Adrenal gland (tissue), 12 donors: Measurements from ENCODE around the gene STXBP5. TPM values are rescaled to one million over a fixed set of nuclear protein-coding genes. Genes with fewer than 3 reads are reported as not detected.
A peak's percentile ranks its signal among the peaks of the same experiment; 100 is the strongest.

Experiments
- DNase-seq, 7 donors: peaks; one replicate each; pipeline ENCODE4 v3.0.0-alpha.2; 2019 to 2020
- H3K27ac ChIP-seq, 5 donors: fragments of 200-600 bp; sonication (generic) in 4 of 5; 1 replicate in 3 of 5; 2 replicates in 2 of 5; pipeline versions ENCODE4 v1.5.1 to v1.8.0; 2016 to 2020; ENCODE audit warnings: mild to moderate bottlenecking in 1 of 5
- H3K27me3 ChIP-seq: fragments of 200-600 bp; 2 replicates; pipeline ENCODE4 v1.8.0; 2021
- H3K36me3 ChIP-seq, 2 donors: fragments of 200-600 bp; replicated peaks in 1 of 2; 1 replicate in 1 of 2; 2 replicates in 1 of 2; pipeline versions ENCODE4 v1.5.1 to v1.8.0; 2018 to 2022
- H3K4me1 ChIP-seq, 2 donors: fragments of 200-600 bp; replicated peaks in 1 of 2; 1 replicate in 1 of 2; 2 replicates in 1 of 2; pipeline versions ENCODE4 v1.5.1 to v1.8.0; 2018 to 2021
- H3K4me3 ChIP-seq, 4 donors: fragments of 200-600 bp; sonication (generic) in 3 of 4; one replicate each; pipeline ENCODE4 v1.5.1; 2016 to 2018
- H3K9me3 ChIP-seq, 3 donors: fragments of 200-600 bp; sonication (generic) in 1 of 3; replicated peaks in 1 of 3; 1 replicate in 2 of 3; 2 replicates in 1 of 3; pipeline versions ENCODE4 v1.5.1 to v1.8.0; 2016 to 2021
- CTCF ChIP-seq, 6 experiments: fragments of 450-650 bp in 4 of 6; fragments of 200-600 bp in 2 of 6; sonication (generic) in 1 of 6; IDR thresholded peaks; 1 replicate in 5 of 6; 2 replicates in 1 of 6; pipeline versions ENCODE4 v1.5.1 to v1.8.0; 2016 to 2021; ENCODE audit warnings: antibody characterized with exemption in 6 of 6, mild to moderate bottlenecking in 2 of 6, moderate library complexity in 1 of 6
- POLR2A ChIP-seq, 2 donors: fragments of 450-650 bp; IDR thresholded peaks; one replicate each; pipeline ENCODE4 v1.6.1; 2017; ENCODE audit warnings: antibody characterized with exemption in 2 of 2, mild to moderate bottlenecking in 2 of 2, moderate library complexity in 1 of 2
- WGBS, 4 donors: extraction: QIAGEN DNeasy Blood & Tissue Kit in 2 of 4; methylation state at CpG; one replicate each; pipeline versions ENCODE4 v1.1.5 to v1.1.7; 2013 to 2017; 5-methylcytosine and 5-hydroxymethylcytosine counted together
- intact Hi-C, 2 donors: fragments of 100-400 bp; cut with DNase I; formaldehyde crosslinking; loops; one replicate each; pipeline versions ENCODE4 v1.14.1 to v1.15.0; 2022 to 2023
- polyA plus RNA-seq, 3 donors: library from polyadenylated mRNA; stranded (reverse); fragments of 200-250 nt in 2 of 3; fragments of 350-450 nt in 1 of 3; fragmentation: Illumina TruSeq in 1 of 3; extraction: RNeasy Lipid Tissue Mini Kit (QIAGEN cat#74804) in 1 of 3; gene quantifications; one replicate each; pipeline ENCODE4 v1.2.3, GENCODE V29; 2013 to 2014
- total RNA-seq, 9 donors: library from RNA; depleted of rRNA in 4 of 9; stranded (reverse); fragments of >200 nt in 4 of 9; fragments of 120-200 nt in 1 of 9; fragmentation: NEBNext Ultra II Directional in 1 of 9; extraction: Animal tissue kit (Norgen Biotek cat#: 25700) in 1 of 9; gene quantifications; one replicate each; pipeline versions ENCODE4 v1.1.0 to v1.2.4, GENCODE V29; 2013 to 2023
- donor health status: healthy with polysubstance abuse.
- donor health status: Bipolar disorder and iron deficiency.
- donor health status: DM: yes; HTN: yes; CAD: no.
- donor health status: DM: no; HTN: no; CAD: no.
- donor health status: DM: no; HTN: no; CAD: no.
- donor health status: DM: yes; HTN: yes; CAD: no.

The STXBP5 gene
- total and polyA plus RNA-seq, 12 donors: 18.0 to 66.3 (median 30.1) TPM

- Histone ChIP-seq H3K27me3 (no peaks in the 10 kb centered on the region), H3K4me1 (peaks cover 13 to 20% of the 10 kb centered on the region in 2 donors), H3K9me3 (no peaks in the 10 kb centered on the region), H3K27ac (peak overlapping the region in 1 of 5 donors; percentile 1), H3K36me3 (no peaks in the 10 kb centered on the region), H3K4me3 (no peak overlapping the region)
- 100% methylated on average over 1 of the region's 1 CpG for WGBS, 4 donors
- no peak for DNase-seq
- intact Hi-C loops: no loop called here
- TF ChIP-seq POLR2A (IDR thresholded peaks at IDR 0.05): no peak
These were observed 8.4 kb downstream of the STXBP5 start for GRCh38 chr6:147212622-147213021.

GRCh38 chr6:147213772-147214171 is 9.6 kb downstream of the STXBP5 start:
- TF ChIP-seq POLR2A (IDR thresholded peaks at IDR 0.05): no peak
- no peak for TF ChIP-seq CTCF (IDR thresholded peaks at IDR 0.05)
- H3K9me3 ChIP-seq: no peaks in the 10 kb centered on the region
- no peak overlapping the region for H3K4me3 ChIP-seq
- no peak overlapping the region for H3K27ac ChIP-seq
- intact Hi-C loops: no loop called here
- H3K36me3 ChIP-seq: no peaks in the 10 kb centered on the region
- no peak for DNase-seq
- H3K27me3 ChIP-seq: no peaks in the 10 kb centered on the region
- H3K4me1 ChIP-seq: peaks cover 2 to 14% of the 10 kb centered on the region in 2 donors
- WGBS, 4 donors: 0 to 50% (median 20%) methylated on average over 1 of the region's 1 CpG

GRCh38 chr6:147214248-147215227 is 10.3 kb downstream of the STXBP5 start:
- DNase-seq: no peak
- H3K9me3 ChIP-seq: no peaks in the 10 kb centered on the region
- no peaks in the 10 kb centered on the region for H3K27me3 ChIP-seq
- intact Hi-C loops: no loop called here
- no peak overlapping the region for H3K4me3 ChIP-seq
- peaks cover 0 to 7% of the 10 kb centered on the region in 2 donors for H3K4me1 ChIP-seq
- WGBS, 4 donors: 88 to 98% (median 97%) methylated on average over 6 of the region's 6 CpGs
- H3K36me3 ChIP-seq: no peaks in the 10 kb centered on the region
- no peak for TF ChIP-seq POLR2A (IDR thresholded peaks at IDR 0.05)
- TF ChIP-seq CTCF (IDR thresholded peaks at IDR 0.05): no peak
- H3K27ac ChIP-seq: no peak overlapping the region

- intact Hi-C loops: no loop called here
- Histone ChIP-seq H3K27me3 (no peaks in the 10 kb centered on the region), H3K36me3 (no peaks in the 10 kb centered on the region), H3K4me1 (peaks cover 0 to 1% of the 10 kb centered on the region in 2 donors), H3K9me3 (no peaks in the 10 kb centered on the region), H3K27ac (no peak overlapping the region), H3K4me3 (no peak overlapping the region)
- WGBS, 4 donors: 63 to 72% (median 67%) methylated on average over 3 of the region's 3 CpGs
- DNase-seq: no peak
- TF ChIP-seq CTCF (IDR thresholded peaks at IDR 0.05): no peak
- TF ChIP-seq POLR2A (IDR thresholded peaks at IDR 0.05): no peak
These were observed 12.7 kb downstream of the STXBP5 start for GRCh38 chr6:147216915-147217314.
